Measurements from ENCODE around the gene DNAJC10. TPM values are rescaled to one million over a fixed set of nuclear protein-coding genes. Genes with fewer than 3 reads are reported as not detected.
"Not testable (repeated sequence)": the region's sequence is repeated elsewhere in the genome, so short reads cannot be mapped to it uniquely, and the experiment has no call there.

DNAJC10 gene
- total and polyA plus RNA-seq, 8 donors: 115 to 163 (median 130) TPM

DNA sequence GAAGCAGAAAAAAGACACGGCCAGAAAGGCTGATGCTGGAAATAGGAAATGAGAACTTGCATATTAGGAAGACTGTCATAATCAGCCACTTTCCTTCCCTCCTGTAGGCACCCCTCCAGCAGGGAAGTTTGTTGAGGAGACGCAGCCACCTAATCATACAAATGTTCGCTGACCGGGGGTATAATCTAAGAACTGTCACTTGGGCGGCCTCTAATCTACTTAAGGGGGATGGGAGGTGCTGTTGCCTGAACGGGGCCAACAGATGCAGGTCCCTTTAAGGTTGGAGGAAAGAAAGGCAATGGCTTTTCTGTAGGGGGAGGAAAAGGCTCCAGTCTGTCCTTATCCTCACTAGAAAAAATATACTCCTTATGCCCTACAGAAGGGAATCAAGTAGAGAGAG, 50.6 kb downstream of the DNAJC10 start:
- intact Hi-C loops (cut with DNase I): no loop called here
- no peaks in the 10 kb centered on the region for H3K27me3 ChIP-seq
- TF ChIP-seq, protein P1, sequence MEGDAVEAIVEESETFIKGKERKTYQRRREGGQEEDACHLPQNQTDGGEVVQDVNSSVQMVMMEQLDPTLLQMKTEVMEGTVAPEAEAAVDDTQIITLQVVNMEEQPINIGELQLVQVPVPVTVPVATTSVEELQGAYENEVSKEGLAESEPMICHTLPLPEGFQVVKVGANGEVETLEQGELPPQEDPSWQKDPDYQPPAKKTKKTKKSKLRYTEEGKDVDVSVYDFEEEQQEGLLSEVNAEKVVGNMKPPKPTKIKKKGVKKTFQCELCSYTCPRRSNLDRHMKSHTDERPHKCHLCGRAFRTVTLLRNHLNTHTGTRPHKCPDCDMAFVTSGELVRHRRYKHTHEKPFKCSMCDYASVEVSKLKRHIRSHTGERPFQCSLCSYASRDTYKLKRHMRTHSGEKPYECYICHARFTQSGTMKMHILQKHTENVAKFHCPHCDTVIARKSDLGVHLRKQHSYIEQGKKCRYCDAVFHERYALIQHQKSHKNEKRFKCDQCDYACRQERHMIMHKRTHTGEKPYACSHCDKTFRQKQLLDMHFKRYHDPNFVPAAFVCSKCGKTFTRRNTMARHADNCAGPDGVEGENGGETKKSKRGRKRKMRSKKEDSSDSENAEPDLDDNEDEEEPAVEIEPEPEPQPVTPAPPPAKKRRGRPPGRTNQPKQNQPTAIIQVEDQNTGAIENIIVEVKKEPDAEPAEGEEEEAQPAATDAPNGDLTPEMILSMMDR (IDR thresholded peaks at IDR 0.05): no peak
- no peak for DNase-seq
- H3K36me3 ChIP-seq: peaks cover 0 to 64% of the 10 kb centered on the region in 2 donors
- no peaks in the 10 kb centered on the region for H3K4me1 ChIP-seq
- H3K27ac ChIP-seq: no peak overlapping the region
- H3K9me3 ChIP-seq: peaks cover 0 to 15% of the 10 kb centered on the region in 2 donors
- no peak overlapping the region for H3K4me3 ChIP-seq
- no peak for ATAC-seq

DNA sequence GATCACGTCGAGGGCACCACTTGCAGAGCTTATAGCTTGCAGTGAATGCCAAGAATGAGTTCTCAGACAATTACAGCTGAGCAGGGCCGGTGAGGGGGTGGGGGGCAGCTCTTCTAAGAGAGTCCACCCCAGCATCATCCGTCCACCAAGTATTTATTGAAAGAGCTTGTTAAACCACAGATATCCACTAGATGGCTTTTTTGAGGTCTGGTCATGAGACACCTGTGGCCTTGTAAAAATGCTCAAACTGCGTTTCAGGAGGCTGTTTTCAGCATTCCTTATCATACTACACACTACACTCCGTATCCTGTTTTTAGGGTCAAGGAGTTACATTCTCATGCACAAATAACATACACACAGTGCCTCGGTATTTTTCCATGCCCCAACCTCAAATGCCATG, 51.5 kb downstream of the DNAJC10 start:
- intact Hi-C loops (cut with DNase I): no loop called here
- peak; percentile 16 for ATAC-seq
- Histone ChIP-seq H3K4me3 (no peak overlapping the region), H3K27me3 (no peaks in the 10 kb centered on the region), H3K27ac (no peak overlapping the region), H3K9me3 (peaks cover 0 to 21% of the 10 kb centered on the region in 2 donors), H3K4me1 (no peaks in the 10 kb centered on the region), H3K36me3 (peaks cover 0 to 66% of the 10 kb centered on the region in 2 donors)
- no peak for DNase-seq
- TF ChIP-seq, protein P1 (IDR thresholded peaks at IDR 0.05): no peak

DNA sequence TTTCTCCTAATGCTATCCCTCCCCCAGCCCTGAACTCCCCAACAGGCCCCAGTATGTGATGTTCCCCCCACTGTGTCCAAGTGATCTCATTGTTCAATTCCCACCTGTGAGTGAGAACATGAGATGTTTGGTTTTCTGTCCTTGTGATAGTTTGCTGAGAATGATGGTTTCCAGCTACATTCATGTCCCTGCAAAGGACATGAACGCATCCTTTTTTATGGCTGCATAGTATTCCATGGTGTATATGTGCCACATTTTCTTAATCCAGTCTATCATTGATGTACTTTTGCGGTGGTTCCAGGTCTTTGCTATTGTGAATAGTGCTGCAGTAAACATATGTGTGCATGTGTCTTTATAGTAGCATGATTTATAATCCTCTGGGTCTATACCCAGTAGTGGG, 52.9 kb downstream of the DNAJC10 start:
- DNase-seq; H3K4me3 ChIP-seq; intact Hi-C loops (cut with DNase I); ATAC-seq; H3K4me1 ChIP-seq; H3K27me3 ChIP-seq; H3K27ac ChIP-seq: not testable (repeated sequence)
- Histone ChIP-seq H3K36me3 (peaks cover 0 to 55% of the 10 kb centered on the region in 2 donors), H3K9me3 (peaks cover 0 to 21% of the 10 kb centered on the region in 2 donors)

DNA sequence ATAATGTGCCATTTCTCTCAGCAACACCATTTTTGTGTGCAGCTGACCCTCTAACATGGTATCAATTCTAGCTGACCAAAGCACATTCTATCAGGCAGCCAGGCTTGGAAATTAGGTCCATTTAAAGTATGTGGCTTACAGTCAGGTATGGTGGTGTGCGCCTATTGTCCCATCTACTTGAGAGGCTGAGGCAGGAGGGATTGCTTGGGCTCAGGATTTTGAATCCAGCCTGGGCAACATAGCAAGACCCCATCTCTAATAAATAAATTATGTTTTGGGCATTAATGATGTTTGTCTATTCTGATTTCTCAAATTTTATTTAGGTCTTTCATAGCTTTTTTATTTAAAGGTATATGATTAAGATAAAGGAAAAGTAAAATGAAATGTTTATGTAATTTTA, 63.3 kb downstream of the DNAJC10 start:
- TF ChIP-seq, protein P1 (IDR thresholded peaks at IDR 0.05): no peak
- Histone ChIP-seq H3K27me3 (no peaks in the 10 kb centered on the region), H3K27ac (no peak overlapping the region), H3K4me1 (no peaks in the 10 kb centered on the region), H3K36me3 (peaks cover 0 to 50% of the 10 kb centered on the region in 2 donors), H3K4me3 (no peak overlapping the region), H3K9me3 (no peaks in the 10 kb centered on the region)
- DNase-seq (no peak), ATAC-seq (no peak)
- intact Hi-C loops (cut with DNase I): no loop called here

DNA sequence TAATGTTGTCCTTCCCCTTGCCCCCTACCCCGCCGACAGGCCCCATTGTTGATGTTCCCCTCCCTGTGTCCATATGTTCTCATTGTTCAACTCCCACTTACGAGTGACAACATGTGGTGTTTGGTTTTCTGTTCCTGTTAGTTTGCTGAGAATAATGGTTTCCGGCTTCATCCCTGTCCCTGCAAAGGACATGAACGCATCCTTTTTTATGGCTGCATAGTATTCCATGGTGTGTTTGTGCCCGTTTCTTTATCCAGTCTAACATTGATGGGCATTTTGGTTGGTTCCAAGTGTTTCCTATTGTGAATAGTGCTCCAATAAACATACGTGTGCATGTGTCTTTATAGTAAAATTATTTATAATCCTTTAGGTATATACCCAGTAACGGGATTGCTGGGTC, 65.0 kb downstream of the DNAJC10 start:
- H3K27me3 ChIP-seq; H3K4me3 ChIP-seq; H3K9me3 ChIP-seq; H3K27ac ChIP-seq; intact Hi-C loops (cut with DNase I); DNase-seq; ATAC-seq; H3K4me1 ChIP-seq: not testable (repeated sequence)
- H3K36me3 ChIP-seq: peaks cover 0 to 36% of the 10 kb centered on the region in 2 donors

DNA sequence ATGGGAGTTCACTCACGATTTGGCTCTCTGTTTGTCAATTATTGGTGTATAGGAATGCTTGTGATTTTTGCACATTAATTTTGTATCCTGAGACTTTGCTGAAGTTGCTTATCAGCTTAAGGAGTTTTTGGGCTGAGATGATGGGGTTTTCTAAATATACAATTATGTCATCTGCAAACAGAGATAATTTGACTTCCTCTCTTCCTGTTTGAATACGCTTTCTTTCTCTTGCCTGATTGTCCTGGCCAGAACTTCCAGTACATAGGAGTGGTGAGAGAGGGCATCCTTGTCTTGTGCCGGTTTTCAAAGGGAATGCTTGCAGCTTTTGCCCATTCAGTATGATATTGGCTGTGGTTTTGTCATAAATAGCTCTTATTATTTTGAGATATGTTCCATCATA, 66.6 kb downstream of the DNAJC10 start:
- H3K4me1 ChIP-seq; ATAC-seq; DNase-seq; intact Hi-C loops (cut with DNase I); H3K4me3 ChIP-seq; H3K27ac ChIP-seq; H3K27me3 ChIP-seq; H3K9me3 ChIP-seq: not testable (repeated sequence)
- H3K36me3 ChIP-seq: peaks cover 0 to 23% of the 10 kb centered on the region in 2 donors

DNA sequence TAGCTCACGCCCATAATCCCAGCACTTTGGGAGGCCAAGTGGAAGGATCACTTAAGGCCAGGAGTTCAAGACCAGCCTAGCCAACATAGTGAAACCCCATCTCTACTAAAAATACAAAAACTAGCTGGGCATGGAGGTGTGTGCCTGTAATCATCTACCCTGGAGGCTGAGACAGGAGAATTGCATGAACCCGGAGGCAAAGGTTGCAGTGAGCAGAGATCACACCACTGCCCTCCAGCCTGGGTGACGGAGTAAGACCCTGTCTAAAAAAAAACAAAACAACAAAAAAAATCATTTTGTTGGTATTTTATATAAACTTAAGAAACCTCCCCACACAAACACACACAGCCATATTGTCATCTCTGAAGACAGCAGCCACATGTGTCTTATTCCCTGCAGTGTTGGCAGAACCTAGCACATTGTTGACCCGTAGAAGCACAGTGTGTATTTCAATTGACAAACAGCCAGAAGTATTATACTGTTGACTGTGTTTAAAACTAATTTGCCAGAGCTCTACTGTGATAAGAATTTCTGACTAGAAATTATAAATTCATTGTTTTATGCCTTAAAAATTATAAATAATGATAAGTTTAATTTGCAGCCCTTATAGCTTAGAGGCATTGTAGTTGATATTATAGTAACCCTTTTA, 68.1 kb downstream of the DNAJC10 start:
- DNase-seq: no peak
- intact Hi-C loops (cut with DNase I): no loop called here
- Histone ChIP-seq H3K9me3 (no peaks in the 10 kb centered on the region), H3K4me1 (no peaks in the 10 kb centered on the region), H3K27me3 (no peaks in the 10 kb centered on the region), H3K27ac (no peak overlapping the region), H3K36me3 (peaks cover 0 to 8% of the 10 kb centered on the region in 2 donors), H3K4me3 (no peak overlapping the region)
- ATAC-seq: no peak
- TF ChIP-seq, protein P1 (IDR thresholded peaks at IDR 0.05): no peak
